GM19397 (cell line): ENCODE data around the gene MTMR2.

Experiments used
- ATAC-seq: cut with Tn5 transposase; IDR thresholded peaks from one replicate; pipeline ENCODE4 v1.9.1; 2021; ENCODE audit warnings: mild to moderate bottlenecking, moderate library complexity; ENCODE audit not compliant: unreplicated experiment

The MTMR2 gene

DNA sequence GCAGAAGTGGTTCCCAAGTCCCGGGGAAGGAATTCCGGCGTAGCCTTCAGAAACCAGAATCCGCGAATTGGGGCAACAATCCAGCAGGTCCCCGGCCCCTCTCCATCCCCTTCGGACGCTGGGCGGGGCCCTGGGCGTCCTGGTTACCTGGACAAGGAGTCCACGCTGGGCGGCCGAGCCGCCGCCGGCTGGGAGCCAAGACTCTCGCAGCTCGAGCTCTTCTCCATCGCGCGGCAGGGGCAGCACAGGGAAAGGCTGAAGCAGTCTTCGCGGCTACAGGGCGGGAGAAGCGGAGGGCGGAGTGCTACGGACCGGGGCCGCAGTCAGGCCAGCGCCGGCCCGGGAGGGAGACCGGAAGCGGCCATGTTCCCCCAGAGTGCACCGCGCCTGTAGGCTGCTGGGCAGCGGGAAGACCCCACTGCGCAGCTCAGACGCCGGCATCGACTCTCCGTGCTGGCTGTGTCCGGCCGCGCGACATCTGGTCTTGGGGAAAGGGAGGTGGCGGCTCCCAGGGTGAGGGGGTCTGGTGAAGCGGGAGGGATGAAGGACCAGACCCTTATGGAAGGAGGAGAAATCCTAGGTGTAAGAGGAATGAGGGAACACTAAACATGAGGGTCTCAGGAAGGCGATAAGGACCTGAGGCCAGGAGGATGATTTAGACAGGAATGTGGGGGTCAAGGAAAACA lies at the start of gene MTMR2:
Gene MTMR2 (minus strand): TSS at position 380 of the 686 bp plus-strand sequence. CDS start 153 bp downstream, at position 227.
- ATAC-seq, result peak; percentile 99

DNA sequence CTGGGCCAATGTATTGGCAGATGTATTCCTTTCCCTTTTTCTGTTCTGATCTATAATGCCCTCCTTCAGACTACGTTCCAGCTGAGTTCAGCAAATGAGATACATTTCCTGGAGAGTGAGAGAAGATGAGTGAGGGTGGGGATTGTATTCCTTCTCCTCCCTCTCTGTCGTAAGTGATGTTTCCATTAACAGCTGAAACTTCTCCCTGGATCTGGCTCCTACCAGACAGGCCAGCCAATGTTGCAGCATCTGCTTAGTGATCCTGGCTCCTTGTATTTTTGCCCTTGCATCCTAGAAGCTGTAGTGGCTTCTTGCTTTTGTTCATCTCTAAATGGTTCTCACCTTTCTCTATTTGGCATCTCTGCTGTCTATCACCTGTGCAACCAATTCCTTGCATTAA lies 48.2 kb upstream of the MTMR2 start:
- no peak for ATAC-seq

DNA sequence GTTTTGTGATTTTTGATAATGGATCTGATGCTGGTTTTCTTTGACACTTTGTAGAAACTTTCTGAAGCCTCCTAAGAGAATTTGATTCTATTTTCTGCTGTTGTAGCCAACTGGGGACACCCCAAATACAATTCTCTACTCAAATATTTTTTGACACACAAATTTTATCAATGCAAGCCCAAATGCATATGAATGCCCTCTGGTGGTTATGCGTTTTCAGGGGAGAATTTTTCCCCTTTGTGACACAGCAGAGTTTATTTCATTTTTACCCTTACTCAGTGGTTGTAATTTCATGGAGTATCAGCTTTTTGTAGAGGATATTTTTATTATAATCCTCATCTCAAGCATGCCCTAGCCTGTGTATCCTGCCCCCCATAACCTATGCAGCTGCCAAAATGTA lies 44.7 kb upstream of the MTMR2 start:
- no peak for ATAC-seq

DNA sequence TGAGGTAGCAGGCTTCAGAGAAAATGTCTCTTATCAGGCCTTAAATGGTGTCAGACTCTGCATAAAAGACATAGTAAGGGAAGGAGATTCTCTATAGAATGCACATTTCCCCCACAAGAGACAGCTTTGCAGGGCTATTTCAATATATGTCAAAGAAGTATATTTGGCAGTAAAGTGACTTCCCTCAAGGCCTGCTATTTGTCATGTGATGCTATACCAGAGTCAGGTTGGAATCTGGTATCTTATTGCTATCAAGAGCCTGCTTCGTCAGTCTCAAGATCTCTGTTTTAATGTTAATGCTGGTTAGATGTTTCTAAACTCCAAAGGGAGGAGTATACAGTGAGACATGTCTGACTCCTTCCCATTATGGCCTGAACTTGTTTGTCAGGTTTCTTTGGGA lies 40.4 kb upstream of the MTMR2 start:
- no peak for ATAC-seq

DNA sequence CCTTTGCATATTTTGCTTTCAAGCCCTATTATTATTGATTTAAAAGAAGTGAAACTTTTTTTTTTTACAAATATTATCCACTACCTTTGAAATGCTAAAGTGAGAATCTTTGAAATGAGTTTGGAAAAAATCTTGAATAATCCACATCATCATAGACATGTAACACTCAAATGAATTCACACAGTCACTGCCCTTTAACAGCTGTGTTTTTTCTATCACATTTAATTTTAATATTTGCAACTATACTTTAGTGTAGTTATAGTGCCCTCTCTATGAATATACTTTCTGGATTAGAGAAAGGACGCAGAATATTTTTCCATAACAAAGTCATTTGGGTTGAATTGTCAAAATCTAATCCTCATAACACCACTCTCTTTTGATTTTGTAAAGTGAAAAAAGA lies 37.9 kb upstream of the MTMR2 start:
- ATAC-seq, result no peak

DNA sequence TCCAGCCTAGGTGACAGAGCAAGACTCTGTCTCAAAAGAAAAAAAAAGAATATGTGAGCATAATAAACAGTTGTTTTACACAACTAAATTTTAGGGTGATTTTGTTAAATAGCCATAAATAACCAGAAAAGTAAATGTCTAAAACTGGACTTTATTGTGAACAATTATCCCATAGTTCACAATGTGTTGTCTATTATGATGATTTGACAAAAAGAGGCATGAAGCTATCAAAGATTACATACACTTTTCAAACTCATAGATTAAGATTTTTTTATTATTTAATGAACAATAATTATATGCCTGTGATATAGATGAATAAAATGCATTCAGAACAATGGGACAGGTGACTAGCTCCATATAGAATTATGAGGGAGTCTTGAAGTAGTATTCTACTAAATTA lies 27.0 kb upstream of the MTMR2 start:
- no peak for ATAC-seq

DNA sequence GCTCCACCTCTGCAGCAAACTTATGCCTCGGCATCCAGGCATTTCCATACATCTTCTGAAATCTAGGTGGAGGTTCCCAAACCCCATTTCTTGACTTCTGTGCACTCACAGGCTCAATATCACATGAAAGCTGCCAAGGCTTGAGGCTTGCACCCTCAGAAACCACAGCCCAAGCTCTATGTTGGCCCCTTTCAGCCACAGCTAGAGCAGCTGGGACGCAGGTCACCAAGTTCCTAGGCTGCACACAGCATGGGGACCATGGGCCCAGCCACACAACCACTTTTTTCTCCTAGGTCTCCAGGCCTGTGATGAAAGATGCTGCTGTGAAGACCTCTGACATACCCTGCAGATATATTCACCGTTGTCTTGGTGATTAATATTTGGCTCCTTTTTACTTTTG lies 24.7 kb upstream of the MTMR2 start:
- ATAC-seq, result no peak

DNA sequence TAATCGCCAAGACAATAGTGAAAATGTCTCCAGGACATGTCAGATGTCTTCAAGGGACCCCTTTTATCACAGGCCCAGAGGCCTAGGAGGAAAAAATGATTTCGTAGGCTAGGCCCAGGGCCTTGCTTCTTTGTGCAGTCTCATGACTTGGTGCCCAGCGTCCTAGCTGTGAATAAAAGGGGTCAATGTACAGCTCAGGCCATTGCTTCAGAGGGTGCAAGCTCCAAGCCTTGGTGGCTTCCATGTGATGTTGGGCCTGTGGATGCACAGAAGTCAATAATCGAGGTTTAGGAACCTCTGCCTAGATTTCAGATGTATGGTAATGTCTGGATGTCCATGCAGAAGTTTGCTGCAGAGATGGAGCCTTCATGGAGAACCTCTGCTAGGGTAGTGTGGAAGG lies 20.7 kb upstream of the MTMR2 start:
- no peak for ATAC-seq

DNA sequence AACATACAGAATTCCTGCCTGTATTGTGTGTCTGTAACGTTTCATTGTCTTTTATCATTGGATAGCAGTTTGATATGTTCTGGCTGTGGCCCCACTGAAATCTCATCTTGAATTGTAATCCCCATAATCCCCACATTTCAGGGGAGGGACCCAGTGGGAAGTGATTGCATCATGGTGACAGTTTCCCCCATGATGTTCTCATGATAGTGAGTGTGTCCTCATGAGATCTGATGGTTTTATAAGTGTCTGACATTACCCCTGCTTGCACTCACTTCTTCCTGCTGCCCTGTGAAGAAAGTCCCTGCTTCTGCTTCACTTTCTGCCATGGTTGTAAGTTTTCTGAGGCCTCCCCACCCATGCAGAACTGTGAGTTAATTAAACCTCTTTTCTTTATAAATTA lies 19.6 kb upstream of the MTMR2 start:
- no peak for ATAC-seq

DNA sequence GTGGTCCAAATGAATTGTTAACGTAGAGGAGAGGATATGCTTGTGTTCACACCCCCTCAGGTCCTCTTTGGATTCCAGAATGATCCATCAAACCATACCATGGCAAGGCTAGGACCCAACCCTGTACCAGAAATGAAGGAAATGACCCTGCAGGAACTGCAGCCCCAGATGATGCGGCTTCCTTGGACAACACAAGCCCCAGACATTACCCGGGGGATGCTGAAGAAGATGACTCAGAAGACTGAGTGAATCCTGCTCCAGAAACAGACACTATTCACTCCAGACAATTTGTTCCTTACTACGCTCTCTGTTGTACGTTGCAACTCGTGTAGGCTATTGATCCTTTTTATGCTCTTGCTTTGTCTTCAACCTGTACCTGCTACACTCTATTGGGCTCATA lies 15.2 kb upstream of the MTMR2 start:
- no peak for ATAC-seq

DNA sequence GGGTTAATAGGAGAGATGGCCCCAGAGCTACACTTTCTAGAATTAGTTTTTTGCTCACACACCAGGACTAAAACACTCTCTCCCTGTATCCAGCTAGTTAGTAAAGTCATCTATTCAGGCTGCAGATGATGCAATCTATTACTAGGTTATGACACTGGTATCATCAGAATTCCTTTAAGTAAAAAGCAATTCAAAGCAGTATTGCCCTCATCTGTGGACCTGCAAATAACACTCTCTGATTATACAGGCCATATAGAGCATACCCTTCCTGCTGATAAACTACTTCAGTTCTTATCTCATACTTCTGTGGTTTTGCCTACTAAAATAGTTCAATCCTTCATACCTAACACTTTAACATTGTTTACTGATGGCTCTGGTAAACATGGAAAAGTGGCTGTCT lies 13.5 kb upstream of the MTMR2 start:
- no peak for ATAC-seq

DNA sequence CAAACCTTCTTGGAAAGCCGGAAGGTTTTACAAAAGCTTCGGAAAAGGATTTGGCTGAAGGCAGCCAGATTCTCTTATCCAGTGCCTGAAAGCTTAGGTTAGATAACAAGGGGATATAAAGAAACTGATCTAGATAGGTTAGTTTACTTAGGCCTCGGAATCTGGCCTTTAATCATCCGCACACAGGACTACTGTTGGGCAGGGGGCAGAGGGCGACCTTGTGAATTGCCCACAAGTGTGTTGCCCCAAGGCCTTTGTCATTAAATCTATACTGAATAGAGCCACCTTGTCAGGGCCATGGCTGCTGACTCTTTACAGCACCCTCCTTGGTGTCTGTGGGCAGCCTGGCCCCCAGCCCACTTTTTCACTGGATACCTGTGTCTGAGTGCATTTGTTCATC lies 9.7 kb upstream of the MTMR2 start:
- no peak for ATAC-seq

DNA sequence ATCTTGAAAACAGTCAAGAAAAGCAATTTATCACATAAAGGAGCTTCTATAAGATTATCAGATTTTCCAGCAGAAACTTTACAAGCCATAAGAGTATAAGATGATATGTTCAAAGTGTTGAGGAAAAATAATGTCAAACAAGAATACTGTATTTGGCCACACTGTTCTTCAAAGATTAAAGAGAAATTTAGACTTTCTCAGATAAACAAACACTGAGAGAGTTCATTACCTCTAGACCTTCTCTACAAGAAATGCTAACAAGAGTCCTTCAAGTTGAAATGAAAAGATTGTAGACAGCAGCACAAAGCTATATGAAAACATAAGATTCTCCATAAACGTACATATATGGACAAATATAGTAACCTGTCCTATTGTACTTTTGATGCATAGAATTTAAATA lies 8.0 kb upstream of the MTMR2 start:
- ATAC-seq, result no peak

DNA sequence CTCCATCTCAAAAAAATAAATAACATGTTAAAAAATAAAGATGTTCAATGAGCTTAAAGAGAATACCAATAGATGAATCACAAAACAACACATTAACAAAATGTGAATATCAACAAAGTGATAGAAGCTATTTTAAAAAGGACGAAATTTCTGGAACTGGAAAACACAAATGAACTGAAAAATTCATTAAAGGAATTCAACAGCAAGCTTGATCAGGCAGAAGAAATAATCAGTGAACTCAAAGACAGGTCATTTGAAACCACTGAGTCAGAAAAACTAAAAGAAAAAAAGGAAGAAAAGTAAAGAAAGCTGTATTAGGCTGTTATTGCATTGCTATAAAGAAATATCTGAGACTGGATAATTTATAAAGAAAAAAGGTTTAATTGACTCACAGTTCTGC lies 7.0 kb upstream of the MTMR2 start:
- ATAC-seq, result no peak

DNA sequence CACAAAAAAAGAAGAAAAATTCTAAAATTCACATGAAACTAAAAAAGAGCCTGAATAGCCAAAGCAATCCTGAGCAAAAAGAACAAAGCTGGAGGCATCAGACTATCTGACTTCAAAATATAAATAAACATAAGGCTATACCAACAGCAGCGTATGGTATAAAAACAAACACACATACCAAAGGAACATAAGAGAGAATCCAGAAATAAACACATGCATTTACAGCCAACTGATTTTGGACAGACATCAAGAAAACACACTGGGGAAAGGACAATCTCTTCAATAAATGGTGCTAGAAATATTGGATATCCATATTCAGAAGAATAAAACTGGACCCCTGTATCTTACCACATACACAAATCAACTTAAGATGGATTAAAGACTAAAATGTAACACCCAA lies 2.8 kb upstream of the MTMR2 start:
- no peak for ATAC-seq

DNA sequence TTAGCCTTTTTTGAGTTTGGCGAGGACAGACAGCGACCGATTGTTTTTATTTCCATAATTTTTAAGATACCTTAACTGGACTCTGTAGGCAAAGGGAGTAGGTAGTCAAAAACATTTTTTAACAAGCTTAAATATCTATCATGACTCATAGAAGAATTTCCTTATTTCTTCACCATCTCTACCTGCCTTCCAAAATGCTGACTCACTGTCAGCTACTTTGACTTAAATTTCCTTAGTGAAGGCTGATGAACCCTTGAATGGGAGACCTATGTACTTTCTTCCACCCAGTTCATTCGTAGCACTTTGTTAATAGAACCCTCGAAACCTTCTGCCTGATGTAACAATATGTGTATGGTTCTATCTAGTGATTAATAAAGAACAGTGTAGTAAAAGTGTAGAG lies 1.1 kb upstream of the MTMR2 start:
- ATAC-seq, result no peak

DNA sequence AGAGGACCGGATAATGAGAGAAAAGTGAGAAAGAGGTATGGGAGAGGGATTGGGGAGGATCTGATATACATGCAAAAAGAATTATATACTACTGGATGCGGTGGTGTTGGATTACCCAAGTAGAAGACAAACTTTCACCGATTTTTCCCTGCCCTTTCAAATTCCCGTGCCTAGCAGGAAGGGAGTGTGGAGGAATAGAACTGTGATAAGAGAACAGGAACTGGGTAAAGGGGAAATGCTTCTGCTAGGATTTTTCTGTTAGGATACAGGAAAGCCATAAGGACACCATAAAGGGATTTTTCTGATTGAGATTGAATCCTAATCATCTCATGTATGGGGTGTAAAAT lies 480 bp upstream of the MTMR2 start:
- ATAC-seq, result no peak

DNA sequence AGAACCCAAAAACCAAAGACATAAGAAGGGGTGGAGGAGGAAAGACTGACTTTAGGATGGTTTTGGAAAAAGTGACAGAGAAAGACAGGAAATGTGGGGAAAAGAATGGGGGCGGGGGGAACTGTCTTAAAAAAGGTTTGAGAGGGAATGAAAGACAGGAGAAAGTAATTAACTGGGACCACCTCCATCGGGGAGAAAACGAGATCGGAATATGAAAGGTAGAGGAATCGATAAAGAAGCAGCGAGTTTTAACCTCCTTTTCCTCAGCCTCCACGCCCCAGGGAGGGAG lies 524 bp downstream of the MTMR2 start:
- ATAC-seq, result no peak

DNA sequence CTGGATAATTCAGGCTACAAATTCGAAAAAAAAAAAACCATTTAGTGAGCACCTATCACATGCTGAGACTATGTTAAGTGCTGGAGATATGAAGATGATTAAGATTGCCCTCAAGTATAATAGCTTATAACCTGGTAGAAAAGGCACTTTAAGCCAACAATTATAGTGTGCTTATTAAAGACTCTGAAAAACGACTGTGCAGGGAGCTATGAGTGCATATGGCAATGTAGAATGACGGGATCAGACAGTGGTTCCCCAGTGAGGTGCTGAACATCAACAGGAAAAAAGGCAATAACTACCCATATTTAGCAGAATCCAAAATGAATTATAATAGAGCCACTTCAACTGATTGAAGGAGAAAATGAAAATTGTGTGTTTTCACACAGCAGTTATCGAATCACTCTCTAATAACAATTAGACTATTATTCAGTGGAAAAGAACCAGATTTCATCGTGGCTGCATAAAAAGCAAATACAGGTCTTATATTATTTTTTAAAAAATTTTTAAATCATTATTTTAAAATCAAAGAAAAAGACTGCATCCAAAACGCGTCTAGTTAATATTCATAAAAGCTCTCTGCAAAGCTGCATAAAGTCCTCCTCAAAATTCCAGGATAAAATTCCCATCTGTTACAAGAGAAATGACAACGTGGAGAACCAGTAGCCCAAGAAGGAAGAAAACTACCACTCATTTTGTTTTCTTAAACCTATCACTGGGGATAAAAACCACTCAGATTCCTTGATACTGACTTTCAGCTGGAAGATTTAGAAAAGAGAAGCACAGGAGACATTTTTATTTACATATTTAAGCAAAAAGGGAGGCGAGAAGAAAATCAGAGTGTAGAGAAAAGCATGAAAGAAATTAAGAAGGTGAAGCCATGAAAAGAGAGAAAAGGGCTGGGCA lies 1.1 kb downstream of the MTMR2 start:
- ATAC-seq, result no peak

DNA sequence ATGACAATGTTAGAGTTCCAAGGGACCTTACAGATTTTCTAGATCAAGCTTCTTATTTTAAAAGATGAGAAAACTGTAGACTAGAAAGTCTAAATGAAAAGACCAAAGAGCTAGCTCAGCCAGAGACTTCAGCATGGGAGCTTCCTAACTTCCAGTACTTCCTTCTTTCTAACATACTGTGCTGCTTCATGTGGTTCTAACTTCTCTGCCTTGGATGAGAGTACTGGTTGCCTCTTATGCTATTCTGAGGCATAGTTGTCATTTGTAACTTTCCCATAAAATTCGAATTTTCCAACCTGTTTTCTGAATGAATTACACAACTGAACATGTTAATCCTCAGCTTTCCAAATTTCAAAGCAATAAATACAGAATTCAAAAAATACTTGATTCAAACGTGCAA lies 1.8 kb downstream of the MTMR2 start:
- no peak for ATAC-seq

DNA sequence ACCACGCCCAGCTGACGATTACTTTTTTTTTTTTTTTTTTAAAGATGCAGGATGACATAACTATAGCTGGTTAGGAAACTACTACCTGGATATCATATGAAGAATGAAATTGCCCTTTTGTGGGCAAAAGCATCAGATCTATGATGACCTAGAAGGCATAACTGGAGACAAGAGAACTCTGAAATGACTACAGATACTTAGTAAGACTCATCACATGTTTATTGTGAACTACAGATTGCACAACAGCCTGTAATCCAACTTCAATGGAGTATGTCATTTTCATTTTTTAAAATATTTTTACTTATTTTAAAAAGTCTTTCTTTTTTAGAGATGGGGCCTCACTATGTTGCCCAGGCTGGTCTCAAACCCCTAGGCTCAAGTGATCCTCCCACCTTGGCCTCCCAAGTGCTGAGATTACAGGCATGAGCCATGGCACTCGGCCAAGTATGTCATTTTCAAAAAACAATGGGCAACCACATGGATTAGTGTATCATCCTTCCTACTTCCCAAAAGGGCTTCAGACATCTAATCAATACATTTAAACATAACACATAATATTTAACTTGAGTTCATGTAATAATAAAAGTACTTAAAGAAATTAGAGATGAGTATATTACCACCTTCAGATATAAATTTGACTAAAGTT lies 3.3 kb downstream of the MTMR2 start:
- ATAC-seq, result no peak

DNA sequence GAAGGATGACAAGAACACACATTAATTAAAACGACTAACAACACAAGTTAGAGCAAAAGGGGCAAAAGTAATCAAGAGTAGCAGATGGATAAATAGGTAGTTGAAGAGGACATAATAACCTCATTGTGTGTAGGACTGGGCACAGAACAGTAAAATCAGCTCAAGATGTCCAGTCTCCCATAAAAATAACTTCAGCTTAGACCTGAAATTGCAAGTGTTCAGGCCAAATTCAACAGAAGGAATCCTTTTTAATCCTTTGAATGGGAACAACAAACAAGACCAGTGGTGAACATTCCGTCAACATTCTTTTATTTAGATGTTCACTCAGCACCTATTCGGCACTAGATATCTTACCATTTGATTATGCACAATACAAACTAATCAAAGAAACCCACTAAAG lies 4.4 kb downstream of the MTMR2 start:
- no peak for ATAC-seq
